AG08395 (cell line): ENCODE data around the gene MYCBP.
"Not testable (repeated sequence)": the region's sequence is repeated elsewhere in the genome, so short reads cannot be mapped to it uniquely, and the experiment has no call there.

Source experiments
- DNase-seq: peaks from one replicate; pipeline ENCODE4 v3.0.0; 2012; ENCODE audit warnings: mixed read lengths, low spot score

MYCBP gene, protein sequence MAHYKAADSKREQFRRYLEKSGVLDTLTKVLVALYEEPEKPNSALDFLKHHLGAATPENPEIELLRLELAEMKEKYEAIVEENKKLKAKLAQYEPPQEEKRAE

DNA sequence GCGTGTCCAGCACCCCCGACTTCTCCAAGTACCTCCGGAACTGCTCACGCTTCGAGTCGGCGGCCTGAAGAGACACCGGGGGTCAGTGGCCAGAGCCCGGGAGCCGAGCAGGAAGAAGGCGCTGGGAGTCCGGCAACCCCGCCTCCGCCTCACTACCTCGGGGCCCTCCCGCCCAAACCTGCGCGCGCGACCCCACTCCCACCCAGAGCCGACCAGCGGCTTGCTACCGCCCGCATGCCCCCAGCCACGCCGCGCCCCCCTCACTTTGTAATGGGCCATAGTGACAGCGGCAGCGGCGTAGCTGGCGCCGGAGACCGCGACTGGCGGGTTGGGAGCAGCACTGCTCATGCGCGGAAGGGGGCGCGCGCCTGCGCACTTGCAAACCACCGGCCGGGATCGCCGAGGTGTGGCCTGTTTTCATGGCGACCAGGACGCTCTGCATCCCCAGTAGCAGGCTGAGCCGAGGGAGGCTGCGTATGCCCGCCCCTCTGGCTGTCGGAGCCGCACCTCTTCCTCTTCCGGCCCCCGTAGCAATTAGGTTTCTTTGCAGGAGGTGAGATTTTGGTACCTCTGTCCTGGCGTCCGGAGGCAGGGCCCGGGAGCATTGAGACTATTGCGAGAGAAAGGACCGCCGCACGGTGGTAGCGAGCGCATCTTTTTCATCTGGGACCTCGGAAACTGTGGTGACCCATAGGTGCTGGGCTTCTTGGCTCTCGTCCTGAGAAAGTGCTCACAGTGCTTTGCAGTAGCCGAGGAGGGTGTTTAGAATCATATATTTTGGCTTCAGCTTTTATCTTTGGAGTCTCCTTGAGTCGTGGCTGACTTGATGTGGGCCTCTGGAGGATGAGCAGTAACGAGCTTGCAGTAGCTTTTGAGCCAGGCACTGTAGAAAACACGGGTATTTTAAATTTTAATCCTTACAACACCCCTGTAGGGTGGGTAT lies at the start of gene MYCBP:
TSS of gene MYCBP (minus strand) at position 322 of the 943 bp plus-strand sequence. CDS start at position 279, 43 bp downstream.
- peak; percentile 100 for DNase-seq

DNA sequence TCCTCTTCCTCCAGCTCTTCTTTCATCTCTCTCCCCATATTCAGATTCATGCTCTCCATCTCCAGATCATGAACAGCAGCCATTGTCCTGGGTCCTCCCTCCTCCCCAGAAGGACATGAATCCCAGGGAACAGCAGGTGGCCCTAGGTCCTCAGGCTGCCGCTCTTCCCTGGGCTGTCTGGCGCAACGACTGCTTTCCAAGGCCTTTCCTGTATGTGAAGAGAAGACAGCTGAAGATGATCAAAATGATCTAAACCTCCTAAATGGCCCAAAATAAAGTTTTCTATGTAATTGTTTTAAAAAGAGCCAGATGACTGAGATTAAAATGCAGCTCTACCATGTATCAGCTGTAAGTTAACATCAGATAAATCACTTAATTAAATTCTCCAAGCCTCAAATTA lies 46.0 kb upstream of the MYCBP start:
- peak; percentile 19 for DNase-seq

DNA sequence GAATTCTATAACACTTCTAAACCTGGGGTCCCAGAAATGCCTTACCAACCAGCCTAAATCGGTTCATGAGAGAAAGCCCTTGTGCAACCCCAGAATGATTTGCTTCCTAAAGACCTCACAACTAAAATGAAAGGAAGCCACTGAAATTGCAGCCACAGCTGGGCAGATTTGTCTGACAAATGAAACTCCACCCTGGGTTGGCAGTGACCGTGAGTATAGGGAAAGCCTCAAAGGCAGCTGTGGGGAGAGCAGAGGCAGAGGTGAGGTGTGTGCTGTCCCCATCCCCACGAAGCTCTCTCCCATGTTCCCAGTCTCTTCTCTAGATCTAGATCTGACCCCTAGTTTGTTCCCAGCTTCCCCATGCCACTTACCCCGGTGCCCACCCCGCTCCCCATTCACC lies 45.4 kb upstream of the MYCBP start:
- no peak for DNase-seq

DNA sequence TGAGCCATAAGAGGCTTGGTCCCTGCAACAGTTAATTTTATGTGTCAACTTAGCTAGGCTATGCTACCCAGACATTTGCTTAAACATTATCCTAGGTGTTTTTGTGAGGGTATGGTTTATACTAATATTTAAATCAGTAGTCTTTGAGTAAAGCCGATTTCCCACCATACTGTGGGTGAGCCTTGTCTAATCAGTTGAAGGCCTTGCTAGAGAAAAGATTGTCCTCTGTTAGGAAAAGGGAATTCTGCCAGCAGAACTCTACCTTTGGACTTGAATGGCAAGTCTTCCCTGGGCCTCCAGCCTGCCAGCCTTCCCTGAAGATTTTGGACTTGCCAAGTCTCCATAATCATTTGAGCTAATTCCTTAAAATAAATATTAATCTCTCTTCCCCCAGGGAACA lies 44.6 kb upstream of the MYCBP start:
- DNase-seq: no peak

DNA sequence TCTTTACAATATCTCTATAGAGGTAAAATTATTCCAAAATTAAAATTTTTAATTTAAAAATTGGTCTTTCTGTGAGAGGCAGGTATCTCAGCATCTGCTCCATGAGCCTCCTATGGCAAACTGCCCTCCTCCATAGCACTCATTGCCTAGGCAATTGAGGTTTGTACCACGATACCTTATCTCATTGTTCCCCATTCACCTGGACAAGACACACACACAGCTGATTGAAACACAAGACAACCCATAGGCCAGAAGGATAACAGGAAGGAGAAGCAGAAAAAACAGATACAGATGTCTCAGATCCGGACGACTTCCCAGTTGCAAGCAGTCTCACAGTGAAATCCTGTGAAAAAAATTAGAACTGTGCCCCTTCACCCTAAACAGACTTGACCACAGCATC lies 44.2 kb upstream of the MYCBP start:
- no peak for DNase-seq

DNA sequence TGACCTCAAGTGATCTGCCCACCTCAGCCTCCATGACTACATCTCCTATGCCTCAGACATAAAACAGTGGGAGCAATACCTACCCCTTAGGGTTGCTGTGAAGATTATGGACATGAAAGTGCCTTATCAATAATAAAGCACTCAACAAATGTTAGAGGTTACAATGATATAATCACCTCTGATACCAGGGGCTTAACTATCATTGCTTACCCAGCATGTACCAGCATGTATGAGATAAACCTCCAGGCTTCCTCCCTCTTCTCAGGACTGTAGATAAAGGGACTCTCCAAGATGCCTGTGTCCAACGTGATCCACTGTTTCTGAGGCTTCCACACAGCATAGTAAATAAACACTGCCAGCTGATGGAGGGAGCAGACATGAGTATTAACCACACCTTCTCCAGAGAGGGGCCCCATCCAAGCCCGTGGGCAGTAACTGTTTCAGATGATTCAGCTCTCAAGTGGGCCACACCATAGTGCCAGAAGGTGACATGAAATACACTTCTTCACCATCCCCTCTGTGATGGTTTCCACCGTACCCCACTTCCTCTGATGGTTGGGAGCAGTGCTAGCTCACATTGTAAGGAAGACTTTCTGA lies 42.3 kb upstream of the MYCBP start:
- DNase-seq: no peak

DNA sequence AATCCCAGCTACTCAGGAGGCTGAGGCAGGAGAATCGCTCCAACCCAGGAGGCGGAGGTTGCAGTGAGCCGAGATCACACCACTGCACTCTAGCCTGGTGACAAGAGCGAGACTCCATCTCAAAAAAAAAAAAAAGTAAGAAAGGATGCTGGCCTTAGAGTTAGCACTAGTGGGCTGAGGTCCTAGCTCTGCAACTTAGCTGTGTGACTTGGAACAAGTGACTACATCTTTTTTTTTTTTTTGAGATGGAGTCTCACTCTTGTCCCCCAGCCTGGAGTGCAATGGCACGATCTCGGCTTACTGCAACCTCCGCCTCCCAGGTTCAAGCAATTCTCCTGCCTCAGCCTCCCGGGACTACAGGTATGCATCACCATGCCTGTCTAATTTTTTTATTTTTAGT lies 41.8 kb upstream of the MYCBP start:
- DNase-seq: not testable (repeated sequence)

DNA sequence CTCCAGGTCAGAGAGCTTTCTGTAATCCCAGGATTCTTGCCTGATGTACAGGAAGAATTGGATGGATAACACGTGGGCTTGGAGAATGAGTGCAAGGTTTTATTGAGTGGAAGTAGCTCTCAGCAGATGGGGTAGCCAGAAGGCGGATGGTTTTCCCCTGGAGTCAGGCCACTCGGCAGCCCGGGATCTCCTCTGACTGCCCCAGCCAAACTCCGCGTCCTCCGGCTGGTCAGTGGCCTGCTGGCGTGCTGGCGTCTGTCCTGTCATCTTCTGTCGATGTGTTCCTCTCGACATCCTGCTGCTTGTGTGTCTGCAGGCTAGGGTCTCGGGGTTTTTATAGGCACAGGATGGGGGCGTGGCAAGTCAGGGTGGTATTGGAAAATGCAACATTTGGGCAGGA lies 35.7 kb upstream of the MYCBP start:
- DNase-seq: no peak

DNA sequence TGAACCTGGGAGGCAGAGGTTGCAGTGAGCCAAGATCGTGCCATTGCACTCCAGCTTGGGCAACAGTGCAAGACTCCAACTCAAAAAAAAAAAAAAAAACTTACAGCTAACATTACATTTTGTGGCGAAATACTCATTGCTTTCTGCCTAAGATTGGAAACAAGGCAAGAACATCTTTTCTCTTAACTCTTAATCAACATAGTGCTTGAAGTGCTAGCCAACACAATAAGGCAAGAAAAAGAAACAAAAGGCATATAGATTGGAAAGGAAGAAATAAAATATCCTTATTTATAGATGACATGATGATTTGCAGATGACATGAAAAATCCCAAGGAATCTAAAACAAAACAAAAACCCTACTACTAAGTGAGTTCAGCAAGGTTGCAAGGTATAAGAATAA lies 32.8 kb upstream of the MYCBP start:
- no peak for DNase-seq

DNA sequence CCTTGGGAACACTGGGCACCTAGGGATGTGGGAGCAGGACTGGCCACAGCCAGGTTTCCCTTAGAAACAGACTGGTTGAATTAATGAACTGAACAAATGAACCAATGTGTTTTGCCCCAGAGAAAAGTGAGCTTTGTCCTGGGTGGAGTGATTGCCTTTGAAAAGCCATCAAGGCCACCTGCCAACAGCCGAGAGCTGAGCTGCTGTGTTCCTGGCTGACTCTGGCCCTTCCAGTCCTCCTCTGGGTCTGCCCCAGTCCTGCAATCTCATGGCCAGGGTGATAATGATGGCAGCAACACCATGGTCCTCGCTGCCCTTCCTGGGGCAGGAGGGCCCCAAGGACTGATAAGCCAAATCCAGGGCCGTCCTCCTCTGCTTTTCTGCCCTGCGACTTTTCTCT lies 26.4 kb upstream of the MYCBP start:
- DNase-seq: no peak

DNA sequence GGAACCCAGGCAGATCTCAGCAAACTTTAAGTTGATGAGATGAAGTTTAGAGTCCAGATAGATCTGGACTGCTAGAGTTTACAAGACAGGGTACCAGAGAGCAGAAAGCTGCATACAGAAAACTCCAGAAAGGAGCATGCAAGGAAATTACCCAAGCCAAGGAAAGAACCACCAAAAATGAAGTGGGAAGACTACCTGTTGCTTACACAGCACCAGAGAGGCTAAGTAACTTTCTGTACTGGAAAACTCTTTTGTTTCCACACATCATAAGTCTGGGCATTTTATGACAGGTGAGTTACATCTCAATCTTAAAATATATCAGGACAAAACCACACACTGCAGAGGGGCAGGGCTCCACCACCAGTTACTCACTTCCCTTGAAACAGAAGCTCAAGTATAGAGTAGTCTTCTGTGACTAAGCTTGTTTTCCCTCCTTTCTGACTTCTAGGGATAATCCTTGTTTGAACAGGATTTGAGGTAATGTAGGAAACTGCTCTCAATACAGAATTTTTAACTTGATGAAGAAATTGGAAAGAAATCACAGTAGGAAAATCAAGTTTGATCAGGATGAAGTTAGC lies 25.6 kb upstream of the MYCBP start:
- DNase-seq: peak; percentile 32

DNA sequence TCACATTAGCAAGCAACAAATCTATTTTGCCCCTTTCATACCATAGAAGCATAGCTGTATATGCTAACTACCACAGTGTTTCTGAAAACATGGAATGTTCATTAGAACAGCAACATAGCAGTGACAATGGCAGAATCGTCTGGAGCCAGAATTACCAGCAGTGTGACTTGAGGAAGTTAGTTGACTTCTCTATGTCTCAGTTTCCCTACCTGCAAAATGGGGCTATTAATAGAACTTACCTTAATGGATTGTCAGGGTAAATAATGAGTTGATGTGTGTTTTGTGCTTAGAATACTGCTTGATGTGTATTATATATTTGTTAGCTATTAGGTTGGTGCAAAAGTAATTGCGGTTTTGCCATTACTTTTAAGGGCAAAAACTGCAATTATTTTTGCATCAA lies 23.0 kb upstream of the MYCBP start:
- no peak for DNase-seq

DNA sequence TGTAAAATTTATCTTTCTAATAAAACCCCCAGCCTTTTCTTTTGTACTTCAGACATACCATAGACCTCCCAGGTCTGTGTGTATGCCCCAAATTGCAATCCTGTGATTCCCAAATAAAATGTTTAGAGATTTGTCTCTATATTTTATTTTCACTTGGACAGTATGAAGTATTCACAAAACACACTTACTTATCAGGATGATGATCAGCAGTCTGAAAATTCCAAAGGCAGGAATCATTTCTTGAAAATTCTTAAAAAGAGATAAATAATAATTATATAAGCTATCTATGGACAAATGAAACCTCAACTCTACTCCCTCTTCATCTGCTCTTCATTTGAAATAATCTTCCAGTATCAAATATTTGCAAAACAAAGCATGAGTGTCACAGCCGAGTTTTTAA lies 19.8 kb upstream of the MYCBP start:
- no peak for DNase-seq

DNA sequence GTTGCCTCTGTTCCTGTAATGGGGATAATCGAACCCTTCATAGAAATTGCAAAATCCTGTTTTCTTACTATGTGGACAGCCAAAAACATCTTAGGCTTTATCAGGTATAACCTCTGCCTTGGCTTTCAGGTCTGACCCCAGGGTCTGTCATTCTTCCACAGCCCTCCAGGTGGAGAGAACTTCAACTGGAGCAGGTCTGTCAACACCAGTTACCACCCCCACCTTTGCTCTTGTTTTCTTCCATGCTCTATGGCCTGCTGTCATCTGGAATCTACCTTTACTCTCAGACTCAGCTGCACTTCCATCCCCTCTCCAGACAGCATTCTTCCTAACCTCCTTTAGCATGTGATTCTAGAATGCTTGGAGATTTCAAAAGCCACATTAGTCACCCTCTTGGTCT lies 18.6 kb upstream of the MYCBP start:
- DNase-seq: peak; percentile 4

DNA sequence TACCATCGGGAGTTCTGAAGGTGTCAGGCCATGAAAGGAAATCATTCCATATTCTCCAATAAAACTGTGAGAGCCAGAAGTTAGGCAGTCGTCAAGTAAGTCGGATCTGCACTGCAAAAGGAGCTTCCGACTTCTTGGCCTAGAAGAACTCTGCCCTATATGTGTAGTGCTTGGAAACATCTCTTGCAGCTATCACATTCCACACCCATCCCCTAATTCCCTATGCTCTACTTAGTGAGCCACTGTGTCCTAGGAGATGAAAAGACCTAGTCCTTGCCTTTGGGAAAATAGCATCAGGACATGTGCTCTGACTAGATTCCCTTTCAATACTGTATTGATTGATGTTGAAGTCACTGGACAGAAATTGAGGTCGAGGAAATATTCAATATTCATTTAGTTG lies 16.4 kb upstream of the MYCBP start:
- DNase-seq: no peak

DNA sequence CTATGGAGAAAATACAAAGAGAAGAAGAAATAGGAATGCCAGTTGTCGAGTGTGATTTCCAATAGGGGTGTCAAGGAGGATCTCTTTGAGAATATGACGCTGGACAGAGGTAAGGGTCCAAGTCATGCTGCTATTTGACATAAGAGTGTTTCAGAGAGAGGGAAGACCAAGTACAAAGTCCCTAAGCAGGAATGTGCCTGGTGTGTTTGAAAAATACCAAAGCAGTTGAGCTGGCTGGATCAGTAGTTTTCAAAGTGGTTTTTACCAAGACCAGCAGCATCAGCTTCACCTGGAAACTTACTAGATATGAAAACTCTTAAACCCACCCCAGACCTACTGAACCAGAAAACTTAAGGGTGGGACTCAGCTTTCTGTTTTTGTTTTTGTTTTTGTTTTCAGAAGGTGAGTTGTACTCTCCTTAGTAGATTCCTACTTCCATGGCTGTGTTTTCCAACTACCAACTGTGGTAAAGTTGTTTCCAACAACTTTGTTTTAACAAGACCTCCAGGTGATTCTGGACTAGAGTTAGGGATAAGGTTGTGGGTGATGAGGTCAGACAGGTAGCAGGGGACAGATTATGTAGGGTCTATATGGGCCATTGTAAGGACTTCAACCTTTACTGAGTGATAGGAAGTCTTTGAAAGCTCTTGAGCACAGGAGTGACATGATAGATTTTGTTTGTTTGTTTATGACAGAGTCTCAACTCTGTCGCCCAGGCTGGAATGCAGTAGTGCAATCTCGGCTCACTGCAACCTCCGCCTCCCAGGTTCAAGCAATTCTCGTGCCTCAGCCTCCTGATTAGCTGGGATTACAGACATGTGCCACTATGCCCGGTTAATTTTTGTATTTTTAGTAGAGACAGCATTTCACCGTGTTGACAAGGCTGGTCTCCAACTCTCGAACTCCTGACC lies 15.5 kb upstream of the MYCBP start:
- DNase-seq: no peak

DNA sequence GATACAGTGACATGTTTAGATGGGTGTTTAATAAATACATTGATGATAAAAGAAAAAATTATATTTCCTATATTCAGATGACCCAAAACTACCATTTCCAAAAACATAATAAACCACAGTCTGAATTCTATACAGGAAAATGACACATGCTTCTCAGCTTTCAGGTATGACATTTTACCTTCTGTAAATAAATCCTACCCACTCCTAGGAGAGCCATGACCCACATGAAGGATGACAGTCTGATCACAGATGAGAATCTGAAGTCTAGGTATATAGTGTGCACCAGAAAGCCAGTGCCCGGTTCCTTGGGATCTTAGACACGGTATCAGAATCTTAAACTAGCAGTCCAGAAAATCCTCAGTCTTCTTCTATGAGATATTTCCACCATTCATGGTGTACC lies 11.9 kb upstream of the MYCBP start:
- DNase-seq: no peak

DNA sequence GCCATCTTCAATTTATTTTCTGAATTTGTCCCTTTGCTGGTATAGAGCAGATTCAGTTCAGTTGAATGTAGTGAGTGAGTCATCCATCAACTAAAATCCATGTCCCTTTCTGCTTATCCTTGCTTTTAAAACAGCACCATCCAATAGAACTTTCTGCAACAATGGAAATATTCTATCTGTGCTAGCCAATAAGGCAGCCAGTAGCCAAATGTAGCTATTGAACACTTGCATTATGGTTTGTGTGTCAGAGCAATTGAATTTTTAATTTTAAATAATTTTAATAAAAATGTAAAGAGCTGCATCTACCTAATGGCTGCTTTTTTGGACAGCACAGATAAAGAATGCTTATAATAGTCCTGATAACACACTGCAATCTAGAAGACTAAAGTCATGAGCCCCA lies 8.3 kb upstream of the MYCBP start, which contains the start of gene GJA9:
TSS of gene GJA9 (minus strand) at position 101 of the 400 bp plus-strand sequence. CDS start 5,489 bp downstream, outside the sequence.
- no peak for DNase-seq

DNA sequence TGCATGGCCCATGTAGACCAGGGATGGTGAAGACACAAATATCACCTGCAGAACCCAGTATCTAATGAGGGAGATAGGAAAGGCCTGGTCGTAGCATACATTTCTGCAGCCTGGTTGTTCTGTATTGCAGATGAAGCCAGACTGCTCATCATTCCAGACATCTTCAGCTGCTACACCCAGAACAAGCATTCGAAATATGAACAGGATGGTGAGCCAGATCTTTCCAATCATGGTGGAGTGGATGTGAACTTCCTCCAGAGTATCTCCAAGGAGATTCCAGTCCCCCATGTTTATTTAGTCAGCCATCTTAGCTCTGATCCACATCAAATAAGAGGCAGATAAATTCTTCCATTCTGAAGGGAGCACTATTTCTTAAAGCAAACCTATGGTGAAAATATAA lies 2.7 kb upstream of the MYCBP start:
- DNase-seq: no peak

DNA sequence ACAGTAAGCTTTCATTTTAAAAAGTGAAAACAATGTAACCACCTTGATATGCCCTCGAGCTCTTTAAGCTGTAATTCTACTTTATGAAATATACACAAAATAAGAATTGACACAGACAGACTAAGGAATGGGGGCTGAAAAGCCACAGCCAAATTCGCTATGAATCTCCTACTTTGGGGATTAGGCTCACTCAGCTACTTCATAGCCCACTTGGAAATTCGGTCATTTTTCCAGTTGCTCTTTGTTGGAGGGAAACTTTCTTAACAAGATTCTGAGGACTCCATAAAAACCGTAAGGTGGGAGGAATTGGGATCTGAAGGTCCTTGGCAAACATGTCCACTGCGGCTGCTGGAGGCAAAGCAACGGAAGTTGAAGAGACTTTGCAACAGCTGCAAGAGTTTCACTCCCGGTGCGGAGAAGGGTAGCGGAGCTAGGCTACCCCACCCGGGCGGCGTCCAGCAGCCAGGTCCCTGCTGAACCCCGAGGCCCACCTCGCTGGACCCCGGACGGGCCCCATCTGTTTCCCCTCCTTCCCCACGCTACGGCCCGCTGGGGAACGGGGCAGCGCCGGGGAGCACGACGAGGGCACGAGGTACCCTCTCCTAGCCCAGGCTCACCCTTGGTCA lies 634 bp downstream of the MYCBP start:
- peak; percentile 17 for DNase-seq

DNA sequence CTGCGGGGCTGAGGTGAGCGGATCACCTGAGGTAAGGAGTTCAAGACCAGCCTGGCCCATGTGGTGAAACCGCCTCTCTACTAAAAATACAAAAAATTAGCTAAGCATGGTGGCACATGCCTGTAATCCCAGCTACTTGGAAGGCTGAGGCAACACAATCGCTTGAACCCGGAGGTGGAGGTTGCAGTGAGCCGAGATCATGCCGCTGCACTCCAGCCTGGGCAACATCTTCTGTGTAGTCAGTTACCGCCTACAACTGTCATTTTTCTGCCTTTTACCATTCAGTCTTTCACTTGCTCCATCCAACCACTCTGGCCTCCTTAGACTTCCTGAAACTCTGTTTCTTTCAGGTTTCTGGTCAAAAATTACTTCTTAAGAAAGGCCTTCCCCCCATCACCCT lies 2.2 kb downstream of the MYCBP start:
- no peak for DNase-seq
